HS-27A (cell line): Measurements from ENCODE around the gene CAMK2B.

Experiments
- DNase-seq: peaks from one replicate; pipeline ENCODE4 v3.0.0-alpha.2; 2012; ENCODE audit warnings: low read depth, missing footprints

Gene CAMK2B

DNA sequence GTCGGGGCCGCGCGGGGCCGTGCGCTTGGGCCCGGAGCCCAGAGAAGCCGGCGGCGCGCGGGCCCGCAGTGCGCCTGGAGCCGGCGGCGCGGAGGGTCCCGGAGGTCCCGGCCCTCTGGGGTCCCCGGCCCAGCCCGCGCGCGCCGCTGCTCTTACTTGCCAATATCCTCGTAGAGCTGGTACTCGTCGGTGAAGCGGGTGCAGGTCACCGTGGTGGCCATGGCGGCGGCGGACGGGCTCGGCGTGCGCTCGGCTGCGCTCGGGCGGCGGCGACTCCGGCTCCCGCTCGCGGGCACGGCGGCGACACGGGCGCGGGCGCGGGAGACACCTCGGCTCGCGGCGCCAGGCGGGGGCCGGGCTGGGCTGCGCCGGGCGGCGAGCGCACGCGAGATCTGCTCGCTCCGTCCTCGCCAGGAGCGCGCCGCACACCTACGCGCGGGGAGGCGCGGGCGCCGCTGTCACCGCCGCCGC, at the start of gene CAMK2B:
CAMK2B (minus strand) TSS at position 394 of the 471 bp plus-strand sequence; CDS start at position 221, 173 bp downstream.
- no peak for DNase-seq

DNA sequence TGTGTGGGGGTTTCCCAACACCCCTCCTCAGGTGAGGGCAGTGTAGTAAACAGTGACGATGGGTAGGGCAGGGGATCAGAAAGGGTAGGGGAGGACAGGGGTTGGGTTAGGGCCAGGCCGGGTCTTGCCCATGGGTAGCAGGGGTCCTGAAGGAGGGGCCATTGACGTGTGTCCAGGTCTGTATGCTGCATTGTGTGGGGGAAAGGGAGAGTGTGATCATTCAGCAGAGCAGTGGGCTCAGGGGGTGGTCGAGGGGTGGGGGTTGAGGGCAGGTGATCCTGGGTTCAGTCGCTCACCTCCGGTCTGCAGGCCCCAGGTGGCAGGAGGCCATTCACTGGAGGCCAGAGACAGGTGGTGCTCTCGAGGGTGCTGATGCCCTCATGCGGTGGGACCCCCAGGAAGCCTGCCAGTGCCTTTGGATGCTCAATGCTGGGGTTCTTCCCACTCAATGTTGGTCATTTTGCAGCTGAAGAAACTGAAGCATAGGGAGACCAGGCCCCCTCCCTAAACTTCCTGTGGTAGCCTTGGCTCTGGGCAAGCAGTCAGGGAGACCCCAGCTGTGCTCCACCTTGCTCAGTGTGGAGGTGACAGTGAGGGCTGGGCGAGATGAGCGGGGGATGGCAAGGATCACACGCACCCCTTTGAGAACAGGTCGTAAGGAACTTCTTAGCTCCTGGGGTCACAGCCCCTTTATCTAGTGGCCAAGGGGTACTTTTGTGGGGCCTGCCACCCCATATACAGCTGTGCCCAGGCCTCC, 48.8 kb upstream of the CAMK2B start:
- DNase-seq, result no peak

DNA sequence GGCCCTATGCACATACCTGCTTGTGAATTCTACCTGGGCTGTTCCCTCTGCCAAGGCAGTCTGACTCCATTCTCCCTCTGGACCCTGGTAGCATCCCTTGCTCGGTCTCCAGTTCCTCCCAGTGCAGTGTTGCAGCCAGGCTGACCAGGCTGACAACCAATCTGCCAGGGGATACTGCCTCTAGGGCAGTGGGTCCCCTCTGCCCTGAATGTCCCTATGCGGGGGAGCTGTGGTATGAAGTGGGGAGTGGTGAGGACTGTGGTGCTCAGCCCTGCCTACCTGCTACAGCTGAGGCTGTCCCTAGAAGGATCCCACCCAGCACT, 48.0 kb upstream of the CAMK2B start:
- no peak for DNase-seq

DNA sequence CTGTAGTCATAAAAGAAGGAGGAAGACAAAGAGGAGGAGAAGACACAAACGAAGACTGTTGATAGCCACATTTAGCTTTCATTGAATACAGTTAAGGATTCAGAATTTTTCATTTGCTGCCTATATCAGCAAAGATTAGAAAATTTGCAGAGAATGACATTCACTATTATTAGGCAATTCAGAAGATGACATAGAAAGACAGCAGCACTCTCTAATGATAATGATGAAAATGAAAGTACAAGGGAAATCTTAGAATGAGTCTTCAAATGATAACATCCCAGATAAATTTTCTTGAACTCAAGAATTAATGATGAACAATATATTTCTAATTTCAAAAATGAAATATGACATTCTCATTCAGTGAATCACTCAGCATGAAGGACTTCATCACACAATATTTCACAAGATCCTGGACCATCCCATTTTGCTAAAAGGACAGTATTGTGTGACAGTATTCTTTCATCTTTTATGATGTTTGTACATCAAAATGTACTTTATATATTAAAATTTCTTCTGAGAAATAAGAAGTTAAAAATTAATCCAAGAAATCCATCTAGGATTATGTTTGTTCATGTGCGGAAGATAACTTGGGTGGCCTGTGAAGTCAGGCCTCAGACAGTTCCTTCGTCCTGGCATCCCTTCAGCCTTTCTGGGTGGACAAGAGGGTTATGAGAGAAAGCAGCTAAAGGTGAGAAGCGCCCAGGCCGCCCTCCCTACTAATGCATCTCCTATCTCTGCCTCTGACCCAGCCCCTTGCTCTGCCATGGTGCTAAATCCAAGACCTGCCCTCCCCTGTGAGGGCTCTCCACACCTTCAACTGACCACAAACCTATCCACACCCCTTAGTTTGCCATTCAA, 47.4 kb upstream of the CAMK2B start:
- DNase-seq, result no peak

DNA sequence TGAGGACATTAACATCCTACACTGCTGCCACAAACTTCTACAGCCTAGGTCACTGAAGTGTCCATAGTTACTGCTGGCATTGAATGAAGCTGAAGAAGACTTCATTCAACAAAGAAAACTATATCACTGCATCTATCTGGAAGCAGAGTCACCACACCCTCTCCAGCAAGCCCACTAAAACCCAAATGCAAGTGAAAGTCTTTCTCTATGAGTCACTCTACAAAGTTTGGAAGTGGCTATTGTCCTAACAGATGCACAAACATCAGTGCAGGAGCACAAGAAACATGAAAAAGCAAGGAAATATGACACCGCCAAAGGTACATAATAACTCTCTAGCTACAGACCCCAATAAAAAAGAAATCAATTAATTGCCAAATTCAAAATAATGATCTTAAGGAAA, 43.5 kb upstream of the CAMK2B start:
- DNase-seq, result no peak

DNA sequence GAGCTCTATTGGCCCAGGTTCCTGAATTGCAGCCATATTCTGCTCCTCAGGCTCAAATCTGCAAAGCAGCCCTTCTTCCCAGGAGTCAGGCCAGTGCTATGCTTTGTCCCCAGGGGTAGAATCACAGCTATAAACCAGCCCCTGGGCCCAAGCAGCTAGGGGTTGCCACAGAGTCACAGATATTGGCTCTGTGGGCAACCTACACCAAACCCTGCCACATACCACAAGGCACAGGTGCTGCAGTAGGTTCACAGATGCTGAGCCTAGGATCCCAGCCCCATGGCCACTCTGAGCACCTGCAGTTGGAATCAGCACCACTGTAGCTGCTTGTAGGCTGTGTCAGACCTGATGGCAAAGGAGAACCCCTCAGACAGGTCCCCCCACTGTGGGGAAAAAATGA, 43.1 kb upstream of the CAMK2B start:
- no peak for DNase-seq

DNA sequence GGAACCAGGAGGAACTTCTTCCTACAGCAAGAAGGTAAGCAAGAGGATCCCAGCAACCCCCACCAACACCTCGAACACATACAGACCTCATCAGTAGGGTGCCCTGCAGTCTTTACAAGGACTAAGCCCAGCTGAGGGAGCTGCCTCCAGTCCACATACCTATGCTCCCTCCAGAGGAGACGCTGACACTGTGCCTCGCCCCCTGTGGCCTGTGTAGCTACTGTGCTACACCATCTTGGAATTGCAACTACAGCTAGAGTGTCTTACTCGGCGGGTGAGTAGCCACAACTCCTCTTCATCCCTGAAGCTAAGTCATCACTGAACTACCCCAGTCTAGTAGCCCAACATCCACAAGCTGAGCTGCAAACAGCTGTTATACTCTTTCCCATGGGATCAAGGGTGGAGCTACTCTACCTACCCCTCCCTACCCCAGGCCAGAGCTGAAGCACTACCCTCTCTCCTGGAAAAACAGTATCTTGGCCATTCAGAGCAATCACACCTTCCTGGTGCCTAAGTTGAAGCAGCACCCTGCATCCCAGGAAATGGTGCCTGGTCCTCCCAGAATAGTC, 42.2 kb upstream of the CAMK2B start:
- DNase-seq, result no peak

DNA sequence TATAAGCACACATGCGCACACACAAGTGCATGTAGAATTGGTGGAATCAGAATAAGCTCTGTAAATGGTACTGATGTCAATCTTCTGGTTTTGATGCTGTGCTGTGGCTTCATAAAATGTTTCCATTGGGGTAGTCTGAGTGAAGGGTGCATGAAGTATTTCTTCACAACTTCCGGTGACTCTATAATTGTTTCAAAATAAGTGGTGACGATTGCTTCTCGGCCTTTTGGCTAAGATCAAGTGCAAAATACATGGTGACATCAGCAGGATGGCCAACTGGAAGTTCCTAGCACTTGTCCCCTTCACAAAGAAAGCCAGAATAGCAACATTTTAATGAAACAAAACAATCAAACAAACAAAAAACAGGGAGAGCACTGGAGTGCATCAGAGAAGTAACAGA, 41.6 kb upstream of the CAMK2B start:
- no peak for DNase-seq

DNA sequence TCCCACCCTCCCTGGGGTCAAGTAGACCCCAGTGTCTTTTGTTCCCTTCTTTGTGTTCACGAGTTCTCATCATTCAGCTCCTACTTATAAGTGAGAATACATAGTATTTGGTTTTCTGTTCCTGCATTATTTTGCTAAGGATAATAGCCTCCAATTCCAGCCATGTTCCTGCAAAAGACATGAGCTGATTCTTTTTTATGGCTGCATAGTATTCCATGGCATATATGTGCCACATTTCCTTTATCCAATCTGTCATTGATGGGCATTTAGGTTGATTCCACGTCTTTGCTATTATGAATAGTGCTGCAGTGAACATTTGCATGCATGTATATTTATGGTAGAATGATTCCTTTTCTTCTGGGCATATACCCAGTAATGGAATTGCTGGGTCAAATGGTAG, 28.3 kb upstream of the CAMK2B start:
- DNase-seq, result no peak

DNA sequence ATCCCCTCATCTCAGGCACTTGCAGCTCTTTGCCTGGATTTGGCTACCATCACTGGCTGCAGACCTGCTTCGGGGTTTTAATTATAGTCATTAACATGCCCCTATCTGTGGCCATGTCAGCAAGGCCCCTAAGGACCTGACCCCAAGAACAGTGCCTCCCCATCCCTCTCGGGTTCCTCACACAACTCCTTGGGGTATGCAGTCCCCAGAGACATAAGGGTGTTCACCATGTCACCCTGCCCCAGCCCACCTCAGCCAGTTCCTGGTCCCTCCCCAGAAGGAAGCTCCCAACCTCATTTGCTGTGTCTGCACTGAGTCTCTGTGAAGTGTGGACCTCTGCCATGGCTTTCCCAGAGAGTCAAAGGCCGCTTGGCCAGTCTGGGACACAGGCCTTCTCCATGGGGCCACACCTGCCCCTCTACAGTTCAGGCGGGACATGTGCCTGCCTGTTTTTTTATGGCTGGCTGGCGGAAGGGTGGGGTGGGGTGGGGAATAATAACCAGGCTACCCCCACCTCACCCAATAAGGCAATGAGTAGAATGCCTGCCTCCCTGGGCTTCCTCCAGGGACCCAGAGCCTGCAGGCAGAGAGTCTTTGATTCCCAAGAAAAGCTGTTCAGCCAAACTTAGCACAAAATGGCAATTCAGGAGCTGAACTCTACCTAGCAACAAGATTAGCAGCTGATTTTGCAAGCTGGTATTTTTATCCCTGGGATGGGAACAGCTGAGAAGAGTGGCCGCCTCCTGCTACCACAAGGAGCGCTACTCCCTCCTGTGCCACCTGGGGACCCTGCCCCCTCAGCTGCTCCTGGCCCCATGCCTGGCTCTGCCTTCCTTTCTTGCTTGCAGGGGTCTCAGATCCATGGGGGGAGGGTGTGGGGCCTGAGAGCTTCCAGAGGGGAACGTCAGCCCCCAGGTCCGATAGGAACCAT, 23.7 kb upstream of the CAMK2B start:
- DNase-seq, result no peak

DNA sequence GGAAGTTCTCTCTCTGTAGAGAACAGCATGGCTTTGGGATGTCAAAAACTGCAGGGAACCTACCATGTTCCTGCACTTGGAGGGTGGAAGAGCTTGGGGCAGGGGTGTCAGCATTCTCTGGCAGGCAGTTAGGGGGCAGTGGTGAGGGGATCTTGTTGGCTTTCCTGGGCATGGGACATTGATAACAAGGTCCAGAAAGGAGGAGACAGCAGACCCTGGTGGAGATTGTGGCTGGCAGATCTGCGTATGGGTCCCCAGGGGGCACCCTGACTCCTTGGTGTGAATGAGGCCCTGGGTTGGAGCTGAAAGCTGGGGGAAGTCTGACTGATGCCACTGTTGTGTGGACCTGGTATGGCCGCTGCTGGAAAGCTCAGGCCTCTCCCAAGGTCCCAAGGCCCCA, 22.9 kb upstream of the CAMK2B start:
- no peak for DNase-seq

DNA sequence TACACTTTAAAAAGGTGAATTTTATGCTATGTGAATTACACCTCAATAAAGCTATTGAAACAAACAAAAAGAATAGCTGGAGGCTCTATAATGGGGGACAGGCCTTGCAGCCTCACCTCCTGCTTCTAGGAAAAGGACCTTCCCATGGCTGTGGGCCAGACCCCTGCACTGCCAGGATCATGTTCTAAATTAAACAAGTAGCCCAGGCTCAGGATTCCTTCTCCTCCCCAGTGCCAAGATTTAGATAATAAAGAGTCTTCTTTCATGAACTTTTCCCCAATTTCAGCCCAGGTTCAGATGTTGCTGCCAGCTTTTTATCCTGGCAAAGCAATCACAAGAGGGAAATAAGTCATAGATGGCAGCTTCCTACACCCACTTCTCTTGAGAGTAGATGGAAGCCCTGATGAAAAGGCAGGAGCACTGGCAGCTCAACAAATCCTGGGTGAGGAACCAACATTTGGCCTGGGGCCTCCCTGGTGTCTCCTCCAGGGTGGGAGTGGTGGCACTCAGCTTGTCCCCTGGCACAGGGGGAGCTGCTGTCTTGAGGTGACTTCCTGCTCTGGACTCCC, 22.2 kb upstream of the CAMK2B start:
- DNase-seq, result no peak

DNA sequence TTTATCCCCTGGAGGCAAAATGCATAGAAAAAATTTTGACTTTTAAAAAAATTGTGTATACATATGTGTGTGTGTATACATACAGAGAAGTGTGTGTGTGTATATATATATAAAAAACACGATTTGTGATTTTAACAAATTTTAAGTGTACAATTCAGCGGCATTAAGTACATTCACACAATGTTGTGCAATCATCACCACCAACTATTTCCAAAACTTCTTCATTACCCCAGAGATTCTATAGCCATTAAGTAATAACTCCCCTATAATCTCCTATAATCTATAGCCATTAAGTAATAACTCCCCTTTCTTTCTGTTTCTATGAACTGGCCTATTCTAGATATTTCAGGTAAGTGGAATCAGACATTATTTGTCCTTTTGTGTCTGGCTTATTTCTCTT, 20.7 kb upstream of the CAMK2B start:
- DNase-seq, result no peak

DNA sequence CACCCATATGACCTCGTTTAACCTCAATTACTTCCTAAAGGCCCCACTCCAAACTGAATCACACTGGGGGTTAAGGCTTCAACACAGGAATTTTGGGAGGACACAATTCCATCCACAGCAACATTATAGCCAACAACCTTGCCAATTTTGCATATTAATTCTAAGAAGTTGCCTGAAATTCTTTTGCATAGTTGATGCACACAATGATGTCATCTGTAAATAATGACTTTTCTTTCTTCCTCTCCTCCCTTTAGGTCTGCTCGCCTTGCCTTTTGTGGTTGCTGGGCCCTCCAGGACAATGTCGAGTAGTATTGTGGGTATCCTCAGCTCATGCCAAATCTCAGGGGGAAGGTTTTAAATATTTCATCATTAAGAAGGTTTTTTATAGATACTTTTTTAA, 16.0 kb upstream of the CAMK2B start:
- DNase-seq, result no peak

DNA sequence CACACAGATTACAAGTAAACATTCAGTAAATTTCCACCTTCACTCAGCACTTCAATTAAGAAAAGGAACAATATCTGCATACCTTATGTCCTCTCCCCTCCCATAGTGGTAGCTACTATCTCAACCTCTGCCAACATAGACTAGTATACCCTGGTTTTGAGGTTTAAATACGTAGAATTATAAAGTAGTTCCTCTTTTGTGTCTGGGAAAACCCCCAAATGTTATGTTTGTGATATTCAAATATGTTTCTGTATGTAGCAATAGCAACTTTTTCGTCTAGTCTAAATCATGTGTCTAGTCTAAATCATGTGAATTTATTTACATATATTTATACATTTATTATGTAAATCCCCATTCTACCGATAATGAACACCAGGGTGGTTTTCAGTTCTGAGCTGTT, 13.2 kb upstream of the CAMK2B start:
- no peak for DNase-seq

DNA sequence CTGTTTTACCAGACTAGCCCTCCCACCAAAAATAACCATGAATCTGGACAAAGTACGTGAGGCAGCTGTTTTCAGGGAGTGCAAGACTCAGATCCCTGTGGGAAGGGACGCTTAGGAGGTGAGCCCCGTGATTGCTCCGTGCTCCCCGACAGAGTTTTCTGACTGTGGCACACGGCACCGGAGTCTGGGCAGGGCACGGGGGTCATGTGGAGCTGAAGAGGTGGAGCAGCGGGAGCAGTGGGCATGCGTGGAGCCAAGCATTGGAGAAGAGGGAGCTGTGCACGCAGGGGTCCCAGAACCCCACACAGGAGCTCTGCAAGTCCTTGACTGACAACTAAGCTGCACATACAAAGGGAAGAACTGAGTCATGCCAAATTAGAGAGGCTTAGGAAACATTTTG, 11.1 kb upstream of the CAMK2B start:
- DNase-seq, result no peak

DNA sequence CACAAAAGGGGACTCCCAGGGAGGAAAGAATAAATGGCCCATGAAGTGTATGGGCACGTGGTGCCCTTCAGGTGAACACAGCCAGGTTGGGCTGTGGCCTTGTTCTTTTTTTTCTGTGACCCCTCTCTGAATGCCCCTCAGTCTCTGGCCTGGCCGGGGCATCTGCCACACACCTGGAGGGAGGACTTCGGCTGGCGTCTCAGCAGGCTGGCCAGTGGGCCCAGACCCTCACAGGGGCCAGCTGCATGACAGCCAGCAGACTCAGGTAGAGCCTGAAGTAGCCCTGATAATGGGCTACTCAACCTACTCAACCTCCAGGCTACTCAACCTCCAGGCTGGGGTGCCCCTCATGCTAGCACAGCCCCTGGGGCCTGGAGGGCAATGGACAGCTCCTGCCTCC, 9.8 kb upstream of the CAMK2B start:
- no peak for DNase-seq

DNA sequence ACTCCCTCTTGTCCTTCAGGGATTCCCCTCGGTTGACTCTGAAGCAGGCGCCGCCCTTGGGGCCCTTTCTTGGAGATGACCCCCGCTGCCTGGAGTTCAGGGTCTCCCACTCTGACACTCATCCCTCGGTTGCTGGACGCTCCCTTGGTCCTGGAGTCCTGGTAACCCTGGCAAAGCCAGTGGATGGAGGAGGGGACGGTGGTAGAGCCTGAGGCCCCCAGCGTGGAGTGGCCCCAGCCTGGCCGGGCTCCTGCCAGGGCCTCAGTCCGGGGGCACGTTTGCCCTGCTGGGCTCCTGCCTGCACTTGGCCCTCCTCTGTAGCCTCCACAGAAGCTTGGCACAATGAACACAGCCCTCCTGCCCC, 9.3 kb upstream of the CAMK2B start:
- no peak for DNase-seq

DNA sequence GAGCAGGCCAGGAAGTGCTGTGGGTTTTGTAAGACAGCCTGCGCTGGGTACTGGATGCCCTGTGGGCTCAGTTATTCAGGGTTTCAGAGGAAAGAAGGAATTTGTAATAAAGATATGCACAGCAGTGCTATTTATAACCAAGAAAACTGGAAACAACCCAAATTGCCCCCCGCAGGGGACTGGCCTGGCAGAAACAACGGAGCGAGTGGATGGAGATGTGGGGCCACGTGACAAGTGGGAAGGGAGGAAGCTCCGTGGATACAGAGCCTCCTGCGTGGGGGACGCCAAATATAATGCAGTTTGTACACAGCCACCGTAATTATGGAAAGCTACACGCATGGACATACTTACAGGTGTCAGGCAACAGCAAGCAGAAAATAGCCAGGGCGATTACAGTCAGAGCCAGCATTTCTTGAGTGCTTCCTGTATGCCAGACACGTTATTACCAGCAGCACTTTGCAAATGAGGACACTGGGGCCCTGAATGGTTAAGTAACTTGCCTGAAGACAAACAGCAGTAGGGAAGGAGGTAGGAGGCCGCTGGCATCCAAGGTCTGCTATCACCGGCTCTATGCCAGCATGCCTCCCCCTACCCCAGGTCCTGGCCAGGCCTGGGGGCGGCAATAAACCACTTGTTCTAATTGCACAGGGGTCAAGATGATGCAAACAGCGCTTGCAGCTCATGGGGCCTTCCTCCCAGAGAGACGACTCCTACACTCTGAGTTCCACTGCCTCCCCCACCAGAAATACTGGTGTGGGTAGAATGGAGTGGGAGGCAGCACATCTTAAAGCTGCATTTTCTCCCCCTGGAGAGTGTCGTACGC, 8.7 kb upstream of the CAMK2B start:
- no peak for DNase-seq

DNA sequence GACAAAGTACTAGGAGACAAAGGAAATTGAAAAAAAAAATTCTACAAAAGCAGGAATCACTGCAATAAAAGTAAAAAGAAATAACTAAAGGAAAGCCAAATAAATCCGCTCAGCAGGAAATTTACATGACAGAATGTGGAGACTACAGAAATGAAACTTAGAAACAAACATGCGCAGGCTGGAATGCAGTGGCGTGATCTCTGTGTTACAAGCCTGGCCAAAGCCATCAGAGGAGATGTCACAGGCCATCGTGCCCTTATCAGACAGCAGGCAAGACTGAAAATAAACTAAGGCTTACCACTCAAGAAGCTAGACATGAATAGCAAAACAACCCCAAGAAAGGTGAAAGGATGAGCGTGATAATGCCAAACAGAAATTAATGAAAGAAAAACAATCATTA, 6.3 kb upstream of the CAMK2B start:
- no peak for DNase-seq

DNA sequence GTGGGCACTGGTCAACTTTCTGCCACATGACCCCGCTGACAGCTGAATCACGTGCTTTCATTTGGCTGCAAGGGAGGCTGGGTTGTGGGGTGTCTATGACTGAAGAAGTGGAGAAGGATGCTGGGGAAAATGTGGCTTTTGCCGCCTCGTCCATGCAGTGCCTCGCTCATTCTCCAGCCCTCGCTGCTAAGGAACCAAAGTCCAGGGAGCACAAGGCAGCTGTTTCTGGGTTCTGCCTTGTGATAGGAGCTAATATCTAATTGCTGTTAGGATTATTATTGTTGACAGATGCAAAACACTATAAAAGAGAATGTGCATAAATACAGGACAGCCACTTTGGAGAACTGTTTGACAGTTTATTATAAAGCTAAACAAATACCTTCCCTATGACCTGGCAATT, 4.9 kb upstream of the CAMK2B start:
- no peak for DNase-seq
